ENCODE results near the gene CMTM6. TPM values are rescaled to one million over a fixed set of nuclear protein-coding genes. Genes with fewer than 3 reads are reported as not detected.

Gene CMTM6
- total and polyA plus RNA-seq, 7 donors = 3.7 to 8.0 (median 5.5) TPM

DNA sequence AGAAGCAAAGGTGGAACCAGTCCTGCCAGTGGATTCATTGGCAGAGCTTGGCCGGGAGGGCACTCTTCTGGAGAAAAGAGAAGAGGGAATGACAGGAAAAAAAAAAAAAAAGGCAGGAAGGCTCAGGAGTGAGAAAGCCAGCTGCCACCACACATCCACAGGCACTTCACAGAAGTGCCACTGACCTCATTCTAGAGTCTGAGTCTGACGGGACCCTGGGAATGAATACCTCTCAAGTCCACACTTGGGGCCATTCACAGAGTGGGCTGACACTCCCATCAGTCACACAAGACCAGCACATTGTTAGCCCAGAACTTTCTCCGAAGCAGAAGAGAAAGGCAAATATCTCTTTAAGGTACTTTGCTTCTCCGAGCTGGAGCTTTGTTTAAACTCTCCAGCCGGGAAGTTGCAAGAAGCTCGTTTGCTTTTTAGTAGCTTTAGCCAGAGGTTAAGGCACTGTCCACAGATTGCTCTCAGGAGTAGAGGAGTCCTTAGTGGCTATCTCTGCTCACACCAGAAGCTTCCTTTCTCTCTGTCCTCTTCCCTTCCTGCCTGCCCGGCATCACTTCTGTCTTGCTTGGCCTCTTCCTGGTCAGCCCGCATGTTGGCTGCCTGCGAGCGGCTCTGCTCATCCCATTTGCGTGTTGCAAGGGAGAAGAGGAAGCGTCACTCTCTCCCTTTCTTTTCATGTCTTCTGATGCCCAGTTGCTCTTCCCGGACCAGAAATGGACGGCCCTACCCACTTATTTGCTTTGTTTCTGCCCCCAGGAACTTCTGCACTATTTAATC, 53.8 kb downstream of the CMTM6 start:
- no peak for TF ChIP-seq CTCF (IDR thresholded peaks at IDR 0.05)
- DNase-seq = no peak
- Histone ChIP-seq H3K27me3 (ENCODE audit: insufficient read depth in 3 of 3, low read length in 2 of 3) (no peaks in the 10 kb centered on the region), H3K4me1 (no peaks in the 10 kb centered on the region), H3K4me3 (no peak overlapping the region), H3K9me3 (no peaks in the 10 kb centered on the region), H3K36me3 (ENCODE audit: insufficient read depth in 1 of 2, low read depth in 1 of 2) (no peaks in the 10 kb centered on the region), H3K27ac (no peak overlapping the region)
- intact Hi-C loops (cut with DNase I) = no loop called here
- no peak for ATAC-seq
- 46 to 63% (median 50%) methylated on average over 14 of the region's 14 CpGs for WGBS, 3 donors

- no peaks in the 10 kb centered on the region for H3K27me3 ChIP-seq (ENCODE audit: insufficient read depth in 3 of 3, low read length in 2 of 3)
- 73 to 78% (median 77%) methylated on average over 1 of the region's 1 CpG for WGBS, 3 donors
- no peaks in the 10 kb centered on the region for H3K9me3 ChIP-seq
- H3K4me1 ChIP-seq = no peaks in the 10 kb centered on the region
- intact Hi-C loops (cut with DNase I) = no loop called here
- DNase-seq = no peak
- TF ChIP-seq CTCF (IDR thresholded peaks at IDR 0.05) = no peak
- ATAC-seq = no peak
- H3K4me3 ChIP-seq = no peak overlapping the region
- no peak overlapping the region for H3K27ac ChIP-seq
- no peaks in the 10 kb centered on the region for H3K36me3 ChIP-seq (ENCODE audit: insufficient read depth in 1 of 2, low read depth in 1 of 2)
Measured at GRCh38 chr3:32447865-32448400, 54.7 kb downstream of the CMTM6 start.

- no peaks in the 10 kb centered on the region for H3K27me3 ChIP-seq (ENCODE audit: insufficient read depth in 3 of 3, low read length in 2 of 3)
- H3K4me1 ChIP-seq = no peaks in the 10 kb centered on the region
- H3K4me3 ChIP-seq = no peak overlapping the region
- WGBS, 3 donors = 45 to 85% (median 81%) methylated on average over 1 of the region's 1 CpG
- no peak for DNase-seq
- ATAC-seq = no peak
- H3K27ac ChIP-seq = no peak overlapping the region
- TF ChIP-seq CTCF (IDR thresholded peaks at IDR 0.05) = no peak
- intact Hi-C loops (cut with DNase I) = no loop called here
- no peaks in the 10 kb centered on the region for H3K36me3 ChIP-seq (ENCODE audit: insufficient read depth in 1 of 2, low read depth in 1 of 2)
- H3K9me3 ChIP-seq = no peaks in the 10 kb centered on the region
Measured at GRCh38 chr3:32443478-32443877, 59.2 kb downstream of the CMTM6 start.

GRCh38 chr3:32442766-32443165, 59.9 kb downstream of the CMTM6 start:
- WGBS, 3 donors = 97% methylated on average over 3 of the region's 3 CpGs
- TF ChIP-seq CTCF (IDR thresholded peaks at IDR 0.05) = no peak
- Histone ChIP-seq H3K36me3 (ENCODE audit: insufficient read depth in 1 of 2, low read depth in 1 of 2) (no peaks in the 10 kb centered on the region), H3K27me3 (ENCODE audit: insufficient read depth in 3 of 3, low read length in 2 of 3) (no peaks in the 10 kb centered on the region), H3K4me3 (no peak overlapping the region), H3K27ac (no peak overlapping the region), H3K9me3 (no peaks in the 10 kb centered on the region), H3K4me1 (no peaks in the 10 kb centered on the region)
- DNase-seq (no peak), ATAC-seq (no peak)
- intact Hi-C loops (cut with DNase I) = no loop called here
